ENCODE data around the gene DPYSL4.

DNA sequence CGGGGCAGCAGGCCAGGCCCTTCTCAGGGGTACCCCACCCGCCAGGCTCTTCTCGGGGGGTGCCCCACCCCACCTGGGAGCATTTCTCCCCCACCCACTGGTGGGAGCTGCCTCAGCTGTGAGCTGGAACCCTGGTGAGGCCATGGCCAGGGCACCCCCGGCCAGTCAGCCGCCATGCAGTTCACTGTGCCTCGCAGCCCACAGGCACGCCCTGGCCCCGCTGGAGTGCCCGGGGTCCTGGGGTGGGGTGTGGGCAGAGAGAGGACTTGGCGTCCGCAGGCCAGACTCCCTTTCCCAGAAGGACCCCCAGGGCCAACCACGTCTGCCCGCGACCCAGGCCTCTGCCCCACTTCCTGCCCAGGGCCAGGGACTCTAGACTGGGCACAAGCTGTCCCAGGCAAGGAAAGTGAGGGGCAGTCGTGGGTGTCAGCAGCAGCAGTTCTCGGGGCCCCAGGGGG is 13.1 kb downstream of the DPYSL4 start:
- TF ChIP-seq YY1 (IDR thresholded peaks at IDR 0.05; ENCODE audit: insufficient read depth, insufficient read length) (no peak), ZNF274 (IDR thresholded peaks at IDR 0.05; ENCODE audit: low read depth, low read length) (no peak), SUZ12 (IDR thresholded peaks at IDR 0.05; ENCODE audit: extremely low read depth, insufficient read depth, insufficient read length) (no peak)
